ENCODE data around the gene TAS1R1. TPM values are rescaled to one million over a fixed set of nuclear protein-coding genes. Genes with fewer than 3 reads are reported as not detected.

The TAS1R1 gene
- total and polyA plus RNA-seq, 12 donors, result not detected

- peaks cover 0 to 85% (median 65%) of the 10 kb centered on the region in 9 donors for H3K36me3 ChIP-seq
- H3K27me3 ChIP-seq, result no peaks in the 10 kb centered on the region
- H3K4me3 ChIP-seq, result peak overlapping the region in 5 of 10 donors; percentile 0 to 17 (median 10)
- H3K9me3 ChIP-seq, result no peaks in the 10 kb centered on the region
- 54% methylated on average over 7 of the region's 7 CpGs for WGBS, 2 donors
- peak overlapping the region in 8 of 10 donors; percentile 36 to 100 (median 86) for H3K27ac ChIP-seq
- ATAC-seq (no peak), DNase-seq (no peak)
- intact Hi-C loops (cut with DNase I), result no loop called here
- TF ChIP-seq CTCF (IDR thresholded peaks at IDR 0.05), result no peak
- H3K4me1 ChIP-seq, result peaks cover 22 to 86% (median 66%) of the 10 kb centered on the region in 9 donors
These were observed 41.2 kb downstream of the TAS1R1 start for GRCh38 chr1:6596351-6596750.

DNA sequence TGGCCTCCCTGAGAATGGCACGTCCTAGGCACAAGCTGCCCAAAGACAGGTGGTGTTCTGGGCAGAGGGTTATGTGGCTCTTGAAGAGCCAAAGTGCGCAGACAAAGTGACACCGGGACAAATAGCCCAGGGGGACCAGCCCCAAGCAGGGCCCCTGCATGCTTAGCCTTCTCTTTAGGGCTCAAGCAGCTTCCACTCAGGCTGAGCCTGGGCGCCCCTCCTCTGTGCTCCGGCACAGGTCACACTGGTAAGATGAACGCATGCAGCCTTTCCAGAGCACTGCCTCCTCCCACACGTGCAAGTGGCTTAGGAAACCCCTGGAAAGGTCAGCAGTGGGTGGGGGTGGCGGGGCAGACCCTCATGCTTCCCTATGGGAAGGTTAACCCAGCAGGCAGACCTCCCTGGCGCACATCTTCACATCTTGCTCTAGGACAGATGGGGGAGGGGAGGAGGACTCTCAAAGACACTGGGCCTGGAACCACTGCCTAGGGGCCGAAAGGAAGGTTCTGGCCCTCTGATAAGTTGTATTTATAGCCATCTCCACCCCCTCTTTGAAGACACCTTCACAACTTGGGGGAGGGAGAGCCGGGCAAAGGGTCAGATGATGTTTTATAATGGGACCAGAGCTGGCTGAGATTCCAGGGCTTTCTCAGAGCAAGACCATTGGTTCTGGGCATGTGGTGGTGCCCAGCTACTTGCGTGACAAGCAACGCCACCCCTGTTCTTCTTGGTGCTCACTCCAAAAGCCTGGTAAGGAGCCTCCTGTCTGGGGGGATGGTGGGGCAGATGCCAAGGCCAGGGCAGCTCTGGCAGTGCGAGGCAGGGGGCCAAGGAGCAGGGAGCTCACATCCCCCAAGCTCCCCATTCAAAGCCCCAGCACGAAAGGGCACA is 42.0 kb downstream of the TAS1R1 start:
- no peak for DNase-seq
- H3K36me3 ChIP-seq, result peaks cover 0 to 78% (median 65%) of the 10 kb centered on the region in 9 donors

GRCh38 chr1:6597777-6598131 is 42.6 kb downstream of the TAS1R1 start:
- intact Hi-C loops (cut with DNase I), result no loop called here

More for the DNA sequence above, 42.0 kb downstream of the TAS1R1 start:
- no peaks in the 10 kb centered on the region for H3K9me3 ChIP-seq
- H3K27me3 ChIP-seq, result no peaks in the 10 kb centered on the region
- H3K27ac ChIP-seq, result peak overlapping the region; percentile 5 to 100 (median 86)
- ATAC-seq, result peak in 3 of 8 donors; percentile 2 to 31 (median 25)
- intact Hi-C loops (cut with DNase I), result no loop called here
- H3K4me3 ChIP-seq, result peak overlapping the region in 5 of 10 donors; percentile 1 to 17 (median 10)
- WGBS, 2 donors, result 53 to 63% methylated on average over 15 of the region's 15 CpGs
- TF ChIP-seq CTCF (IDR thresholded peaks at IDR 0.05), result no peak
- H3K4me1 ChIP-seq, result peaks cover 18 to 78% (median 59%) of the 10 kb centered on the region in 9 donors

More at GRCh38 chr1:6597777-6598131, 42.6 kb downstream of the TAS1R1 start:
- TF ChIP-seq CTCF (IDR thresholded peaks at IDR 0.05), result no peak
- H3K27ac ChIP-seq, result peak overlapping the region; percentile 5 to 100 (median 86)
- peak overlapping the region in 1 of 10 donors; percentile 2 for H3K4me3 ChIP-seq
- 66 to 72% methylated on average over 6 of the region's 6 CpGs for WGBS, 2 donors
- DNase-seq (no peak), ATAC-seq (peak in 1 of 8 donors; percentile 3)
- no peaks in the 10 kb centered on the region for H3K9me3 ChIP-seq
- no peaks in the 10 kb centered on the region for H3K27me3 ChIP-seq
- H3K36me3 ChIP-seq, result peaks cover 0 to 71% (median 59%) of the 10 kb centered on the region in 9 donors
- H3K4me1 ChIP-seq, result peaks cover 18 to 72% (median 59%) of the 10 kb centered on the region in 9 donors
